NCI-H1092 (cell line): ENCODE results near the gene CNBD2.
"Not testable (repeated sequence)": the region's sequence is repeated elsewhere in the genome, so short reads cannot be mapped to it uniquely, and the experiment has no call there.

Experiments
- DNase-seq: peaks from one replicate; lab custom pipeline; 2025; lab: John Stamatoyannopoulos, UW

CNBD2 gene

GRCh38 chr20:36026131-36026530 is 57.7 kb downstream of the CNBD2 start:
- DNase-seq: not testable (repeated sequence)

GRCh38 chr20:36028106-36028808 is 59.9 kb downstream of the CNBD2 start:
- DNase-seq: no peak

- DNase-seq: no peak
These were observed 61.8 kb downstream of the CNBD2 start for GRCh38 chr20:36030149-36030548.

GRCh38 chr20:36031806-36032205 is 63.4 kb downstream of the CNBD2 start:
- DNase-seq: no peak

GRCh38 chr20:36034875-36035274 is 66.5 kb downstream of the CNBD2 start:
- no peak for DNase-seq

GRCh38 chr20:36035745-36036144 is 67.4 kb downstream of the CNBD2 start:
- DNase-seq: no peak

- no peak for DNase-seq
These were observed 68.3 kb downstream of the CNBD2 start for GRCh38 chr20:36036688-36037087.

GRCh38 chr20:36040571-36040970 is 72.2 kb downstream of the CNBD2 start:
- DNase-seq: no peak

- DNase-seq: no peak
These were observed 75.1 kb downstream of the CNBD2 start for GRCh38 chr20:36043441-36043840.

- no peak for DNase-seq
These were observed 75.6 kb downstream of the CNBD2 start for GRCh38 chr20:36043892-36044515.

- DNase-seq: no peak
These were observed 77.0 kb downstream of the CNBD2 start for GRCh38 chr20:36045373-36045714.

GRCh38 chr20:36046073-36046798 is 77.8 kb downstream of the CNBD2 start:
- not testable (repeated sequence) for DNase-seq

- not testable (repeated sequence) for DNase-seq
These were observed 81.0 kb downstream of the CNBD2 start for GRCh38 chr20:36049408-36049807.

GRCh38 chr20:36050436-36051317 is 82.3 kb downstream of the CNBD2 start:
- DNase-seq: peak; percentile 92

GRCh38 chr20:36051318-36052116 is 83.1 kb downstream of the CNBD2 start:
- no peak for DNase-seq

GRCh38 chr20:36052117-36052513 is 83.7 kb downstream of the CNBD2 start:
- DNase-seq: no peak

- not testable (repeated sequence) for DNase-seq
These were observed 85.6 kb downstream of the CNBD2 start for GRCh38 chr20:36053863-36054518.

GRCh38 chr20:36055145-36055544 is 86.8 kb downstream of the CNBD2 start:
- no peak for DNase-seq

- DNase-seq: no peak
These were observed 92.3 kb downstream of the CNBD2 start for GRCh38 chr20:36060676-36061075.

- no peak for DNase-seq
These were observed 93.4 kb downstream of the CNBD2 start for GRCh38 chr20:36061754-36062153.

GRCh38 chr20:36062799-36063198 is 94.4 kb downstream of the CNBD2 start:
- no peak for DNase-seq
